EH (cell line): ENCODE results near the gene THSD4.

ENCODE experiments used
- DNase-seq: peaks from one replicate; pipeline ENCODE4 v3.0.0-alpha.2; 2015; ENCODE audit warnings: low read depth

THSD4 gene

DNA sequence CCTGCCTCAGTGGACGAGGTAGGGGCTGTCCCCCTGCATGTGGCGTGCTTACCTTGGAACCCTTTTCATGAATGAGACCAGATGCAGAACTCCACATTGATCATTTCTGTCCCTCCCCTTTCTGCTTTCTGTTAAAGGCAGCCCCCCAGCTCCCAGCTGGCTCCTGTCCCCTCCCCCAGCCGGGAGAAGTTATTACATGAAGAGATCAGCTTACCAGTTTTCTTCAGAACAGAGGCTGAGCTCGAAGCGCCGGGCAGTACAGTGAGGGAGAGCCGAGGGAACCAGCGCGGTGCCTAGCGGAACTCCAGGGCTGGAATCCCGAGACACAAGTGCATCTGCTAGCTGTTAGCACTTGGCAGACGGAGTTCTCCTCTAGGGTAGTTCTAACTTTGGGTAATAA lies 431.7 kb downstream of the THSD4 start:
- no peak for DNase-seq

DNA sequence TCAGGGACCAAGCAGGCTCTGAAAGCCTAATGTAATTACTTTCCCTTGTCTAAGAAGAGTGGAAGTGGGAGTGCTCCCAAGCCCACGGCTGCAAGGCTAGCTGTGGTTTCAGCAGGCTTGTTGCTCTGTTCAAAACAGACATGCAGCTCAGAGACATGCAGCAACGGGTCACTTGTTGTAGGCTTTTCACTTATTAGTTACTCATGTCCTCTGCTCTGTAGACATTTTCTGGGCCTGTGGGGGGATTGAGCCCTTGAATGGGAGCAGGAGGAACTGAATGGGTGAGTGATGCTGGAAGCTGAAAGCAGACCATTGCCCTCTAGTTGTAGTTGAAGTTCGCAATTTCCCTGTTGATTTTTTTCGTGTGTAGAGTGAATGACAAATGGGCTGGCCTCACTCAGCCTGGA lies 433.1 kb downstream of the THSD4 start:
- DNase-seq, result no peak

DNA sequence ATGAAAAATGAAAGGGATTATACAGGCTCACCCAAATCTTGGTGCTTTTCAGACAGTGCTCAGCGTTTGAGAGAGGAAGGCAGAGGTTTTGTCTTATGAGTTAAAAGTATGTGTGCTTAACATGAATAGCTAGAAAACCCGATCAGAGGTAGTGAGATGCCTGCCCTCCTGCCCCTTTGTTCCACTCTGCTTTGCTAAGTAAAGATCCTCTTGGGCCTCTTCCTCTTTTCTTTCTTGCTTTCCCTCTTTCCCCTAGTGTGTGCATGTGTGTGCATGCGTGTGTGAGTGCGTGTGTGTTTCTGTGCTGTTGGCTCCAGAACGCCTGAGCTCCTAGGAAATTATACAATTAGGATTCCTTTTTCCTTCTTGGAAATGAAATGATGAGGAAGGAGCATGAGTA lies 433.8 kb downstream of the THSD4 start:
- DNase-seq, result no peak

DNA sequence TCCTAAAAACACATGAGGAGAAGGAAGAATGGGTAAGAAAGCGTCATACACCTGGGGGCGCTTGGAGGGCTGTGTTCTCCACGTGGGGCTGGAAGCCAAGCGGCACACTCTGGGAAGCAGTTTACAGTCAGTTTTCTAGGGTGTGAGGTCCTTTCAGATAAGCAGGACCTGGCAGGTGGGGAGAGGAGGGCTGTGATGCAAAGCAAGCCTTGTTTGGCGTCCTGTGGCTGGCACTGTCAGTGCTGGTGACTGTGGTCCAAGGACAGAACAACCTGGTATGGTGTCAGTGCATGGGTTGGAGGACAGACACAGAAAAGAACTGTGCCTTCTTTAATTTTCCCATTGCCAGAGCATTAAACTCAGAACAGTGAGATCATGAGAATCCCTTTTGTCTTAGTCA lies 434.4 kb downstream of the THSD4 start:
- no peak for DNase-seq

DNA sequence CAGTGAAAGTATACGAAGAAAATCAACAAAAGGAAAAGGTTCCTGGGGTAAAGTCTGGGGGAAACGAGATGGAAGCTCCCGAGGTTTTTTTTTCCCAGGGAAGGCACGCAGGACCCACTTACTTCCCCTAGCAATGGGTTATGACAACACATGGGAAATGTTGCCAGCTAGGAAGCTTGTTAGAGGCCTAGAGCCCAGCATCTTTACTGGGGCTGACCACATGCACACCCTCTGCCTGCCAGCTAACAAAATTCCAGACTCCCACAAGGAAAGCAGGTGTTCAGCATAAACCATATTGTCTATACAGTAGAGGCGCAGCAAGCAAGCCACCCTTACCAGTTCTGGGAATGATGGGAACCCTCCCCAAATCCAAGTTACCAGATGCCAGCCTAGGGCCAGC lies 436.3 kb downstream of the THSD4 start:
- no peak for DNase-seq

DNA sequence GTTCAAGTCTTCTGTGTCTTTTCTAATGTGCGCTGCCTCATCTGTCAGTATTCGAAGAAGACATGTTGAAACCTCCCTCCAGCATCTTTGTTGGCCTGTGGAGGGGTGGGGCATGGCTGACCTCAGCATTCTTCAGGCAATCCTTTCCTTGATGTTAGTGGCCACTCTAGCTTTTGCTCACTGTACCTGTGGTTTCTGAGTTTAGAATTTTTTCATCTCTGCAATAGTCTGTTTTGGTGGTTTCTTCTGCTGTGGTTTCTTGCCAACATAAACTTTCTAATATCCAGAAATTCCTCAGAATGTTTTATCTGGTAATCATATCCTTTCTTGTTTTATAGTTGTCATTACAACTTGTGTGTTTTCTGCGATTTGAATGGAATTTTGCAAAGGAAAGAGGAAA lies 443.8 kb downstream of the THSD4 start:
- peak; percentile 82 for DNase-seq

DNA sequence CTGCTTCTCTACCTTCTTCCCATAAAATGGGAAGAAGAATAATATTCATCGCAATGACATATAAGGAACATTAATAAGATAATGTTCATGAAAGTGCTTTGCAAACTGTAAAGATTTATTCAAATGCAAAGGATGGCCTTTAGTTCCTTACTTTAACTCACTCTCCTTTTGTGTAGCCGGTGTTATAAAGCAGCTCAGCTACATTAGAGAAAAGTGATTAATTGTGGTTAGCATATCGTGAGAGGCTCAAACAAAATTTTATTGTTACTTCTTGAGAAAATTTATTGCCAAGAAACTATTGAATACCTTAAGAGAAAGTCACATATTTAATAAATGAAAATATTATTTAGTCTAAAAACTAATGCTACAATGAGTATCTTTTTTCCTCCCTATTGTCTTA lies 444.3 kb downstream of the THSD4 start:
- DNase-seq, result peak; percentile 37

DNA sequence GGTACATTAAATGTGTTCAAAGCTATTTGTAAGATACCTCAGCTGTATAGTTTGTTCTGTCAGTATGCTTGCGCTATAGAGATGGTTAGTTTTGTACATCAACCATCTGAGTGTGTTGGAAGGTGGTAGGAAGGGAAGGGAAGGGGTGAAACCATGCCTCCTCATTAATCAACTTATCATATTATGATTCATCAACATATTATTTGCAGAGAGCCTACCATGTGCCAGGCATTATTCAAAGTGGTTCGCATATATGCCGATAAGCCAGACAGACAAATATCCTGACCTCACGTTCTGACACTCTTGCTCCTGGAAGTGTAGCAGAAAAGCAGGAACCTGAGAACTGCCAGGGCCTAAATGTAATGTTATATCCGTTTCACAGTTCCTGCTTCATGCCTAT lies 447.0 kb downstream of the THSD4 start:
- peak; percentile 21 for DNase-seq

DNA sequence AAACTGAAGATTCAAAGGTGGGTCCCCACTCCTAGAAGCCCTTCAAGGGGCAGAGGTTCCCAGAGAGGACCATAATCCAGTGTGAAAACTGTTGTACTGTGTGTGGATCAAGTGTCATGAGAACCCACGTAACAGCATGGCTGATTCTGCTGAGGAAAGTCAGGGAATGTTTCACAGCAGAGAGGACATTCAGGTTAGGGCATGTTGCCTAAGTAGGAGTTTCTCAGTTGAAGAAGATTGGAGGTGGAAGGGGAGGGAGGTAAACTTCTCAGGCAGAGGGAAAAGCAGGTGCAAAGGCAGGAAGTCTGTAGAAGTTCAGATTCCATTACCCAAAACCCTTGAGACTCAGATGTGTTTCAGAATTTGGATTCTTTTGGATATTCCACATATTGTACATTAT lies 448.9 kb downstream of the THSD4 start:
- no peak for DNase-seq

DNA sequence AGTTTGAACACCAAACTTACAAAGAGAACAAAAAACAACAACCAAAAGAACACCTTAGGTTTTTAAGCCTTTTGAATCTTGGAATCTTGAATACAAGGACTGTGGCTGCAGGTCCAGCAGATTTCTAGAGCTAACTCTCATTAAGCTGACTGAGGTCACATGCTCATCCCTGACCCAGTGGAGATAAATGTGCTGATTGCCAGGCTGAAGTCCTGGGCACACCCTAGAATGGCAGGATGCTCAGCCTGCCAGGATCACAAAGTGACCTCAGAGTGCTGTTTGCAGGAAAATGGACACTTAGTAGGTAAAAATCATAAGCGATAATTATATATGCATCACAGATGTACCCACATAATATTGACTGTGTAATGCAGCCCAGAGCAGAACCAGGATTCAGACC lies 449.7 kb downstream of the THSD4 start:
- DNase-seq, result no peak

DNA sequence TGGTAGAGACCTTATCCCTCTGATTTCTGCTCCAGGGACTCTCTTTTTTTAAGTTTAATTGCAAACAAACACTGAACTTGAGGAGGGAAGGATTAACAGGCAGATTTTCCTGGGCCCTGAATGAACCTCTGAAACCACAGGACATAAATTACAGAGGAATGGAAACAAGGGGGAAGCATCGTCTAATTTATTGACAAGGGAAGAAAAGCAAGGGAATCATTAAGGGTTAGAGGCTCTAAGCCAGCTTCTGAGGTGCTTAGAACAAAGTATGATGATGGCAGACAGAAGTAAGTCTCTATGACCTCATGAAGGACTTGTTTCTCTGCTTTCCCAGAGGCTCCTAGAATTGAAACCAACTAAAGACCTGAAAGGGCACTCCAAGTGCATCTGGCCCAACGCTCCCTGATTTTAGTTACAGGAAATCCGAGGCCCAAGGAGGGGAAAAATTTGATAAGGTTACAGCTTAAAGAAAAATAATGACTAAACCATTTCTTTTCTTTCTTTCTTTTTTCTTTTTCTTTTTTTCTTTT lies 450.4 kb downstream of the THSD4 start:
- no peak for DNase-seq

DNA sequence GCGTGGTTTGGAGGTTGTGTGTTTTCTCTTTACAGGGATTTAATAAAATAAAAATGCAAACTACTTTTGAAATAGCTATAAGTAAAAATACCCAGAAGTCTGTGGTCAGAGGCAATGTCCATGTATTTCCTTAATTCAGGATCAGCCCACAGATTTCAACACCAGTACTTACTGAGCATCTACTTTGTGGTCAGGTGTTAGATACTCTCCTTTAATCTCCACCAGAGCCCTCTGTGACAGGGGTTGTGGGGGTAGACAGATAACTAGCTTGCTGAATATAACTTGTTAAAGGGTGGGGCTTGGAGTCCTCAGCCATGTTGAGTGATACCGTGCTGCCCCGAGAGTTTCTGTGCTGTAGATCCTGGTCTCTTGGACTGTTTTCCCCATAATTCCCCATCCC lies 451.0 kb downstream of the THSD4 start:
- no peak for DNase-seq

DNA sequence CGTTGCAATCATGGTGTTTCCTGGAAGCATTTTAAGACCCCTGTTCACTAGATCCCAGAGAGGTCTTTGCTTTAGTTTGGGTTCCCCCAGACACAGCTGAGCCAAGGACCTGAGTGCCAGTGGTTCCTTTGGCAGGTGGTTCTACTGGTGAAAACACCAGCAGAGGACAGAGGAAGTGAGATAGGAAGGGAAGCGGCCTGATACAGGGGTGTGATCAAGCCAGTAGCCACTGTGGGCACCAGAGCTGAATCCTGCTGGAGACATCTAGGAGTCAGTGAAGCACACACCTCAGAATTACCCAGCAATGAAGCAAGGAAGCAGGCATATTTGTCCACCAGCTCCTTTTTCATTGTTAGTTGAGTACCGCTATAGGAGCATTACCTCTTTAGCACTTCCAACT lies 451.9 kb downstream of the THSD4 start:
- DNase-seq, result no peak

DNA sequence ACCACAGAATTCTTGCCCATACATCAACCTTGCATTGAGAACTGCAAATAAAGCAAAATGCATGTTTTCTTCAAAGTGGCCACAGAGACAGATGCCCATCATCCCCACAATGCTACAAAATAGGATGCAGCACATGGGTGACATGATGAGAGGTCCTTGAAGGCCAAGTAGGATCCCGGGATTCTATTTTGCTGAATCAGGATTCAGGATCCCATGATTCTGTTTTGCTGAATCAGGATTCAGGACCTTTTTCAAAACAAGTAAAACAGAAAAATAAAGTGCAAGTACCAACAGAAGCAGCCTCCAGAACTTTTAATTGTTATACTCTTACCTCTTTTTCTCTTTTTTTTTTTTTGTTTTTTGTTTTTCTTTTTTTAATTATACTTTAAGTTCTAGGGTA lies 453.0 kb downstream of the THSD4 start:
- DNase-seq, result no peak

DNA sequence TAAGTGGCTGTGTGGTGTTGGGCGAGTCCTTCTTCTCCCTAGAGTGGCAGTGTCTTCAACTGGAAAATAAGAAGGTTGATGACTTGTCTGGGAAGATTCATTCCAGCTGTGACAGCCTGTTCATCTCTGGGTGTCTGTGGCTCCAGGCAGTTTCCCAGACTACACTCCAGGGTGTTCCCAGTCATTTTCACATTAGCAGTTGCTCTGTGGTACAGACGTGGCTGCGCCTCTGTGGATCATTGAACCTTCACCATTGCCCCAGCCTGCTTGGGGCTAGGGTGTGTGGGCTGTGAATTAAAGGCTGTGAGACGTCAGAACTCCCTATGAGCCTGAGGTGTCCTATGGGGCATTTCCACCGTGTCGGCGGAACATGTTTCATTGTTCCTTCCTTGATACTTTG lies 455.5 kb downstream of the THSD4 start:
- DNase-seq, result no peak

DNA sequence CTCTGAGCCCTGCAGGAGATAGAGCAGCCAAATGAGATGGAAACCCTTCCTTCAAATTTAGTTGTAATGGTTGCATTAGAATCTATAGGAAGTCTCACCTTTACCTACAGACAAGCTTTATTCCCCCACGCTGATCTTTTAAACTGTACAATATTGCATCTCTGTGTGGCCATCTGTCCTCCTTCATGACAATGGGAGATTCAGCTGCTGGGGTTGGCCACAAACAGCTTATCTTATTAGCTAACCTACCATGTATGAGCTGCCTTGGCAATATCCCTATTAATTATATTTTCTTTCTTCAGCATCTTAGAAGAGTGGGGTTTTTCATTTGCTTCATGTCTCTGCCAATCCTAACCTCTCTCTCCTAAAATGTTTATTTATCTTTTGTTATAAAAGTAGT lies 456.4 kb downstream of the THSD4 start:
- DNase-seq, result no peak

DNA sequence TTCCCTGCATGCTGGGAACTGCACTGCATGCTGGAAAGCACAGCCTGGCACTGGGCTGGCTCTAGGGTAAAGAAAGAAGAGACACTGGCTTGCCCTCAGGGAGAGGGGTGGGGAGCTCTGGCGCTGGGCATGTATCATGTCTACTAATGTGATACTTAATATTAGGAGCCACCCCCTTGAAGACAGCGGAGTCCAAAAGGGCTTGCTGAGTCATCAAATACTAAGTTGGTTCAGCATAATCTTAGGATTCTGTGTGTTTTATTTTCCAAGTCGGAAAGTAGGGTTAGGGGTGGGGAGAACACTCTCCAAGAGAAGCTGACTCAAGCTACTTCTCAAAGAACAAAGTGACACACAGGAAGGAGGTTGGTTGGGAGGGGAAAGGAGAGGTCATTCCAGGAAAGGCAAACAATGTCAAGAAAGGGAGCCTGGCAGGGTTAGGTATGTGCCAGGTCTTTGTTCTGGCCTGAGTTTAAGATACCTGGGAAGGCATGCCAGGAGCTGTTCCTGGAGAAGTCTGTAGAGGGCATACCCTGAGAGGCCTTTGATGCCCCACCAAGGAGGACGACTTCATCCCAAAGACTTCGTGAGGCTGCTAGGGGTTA lies 457.3 kb downstream of the THSD4 start:
- no peak for DNase-seq

DNA sequence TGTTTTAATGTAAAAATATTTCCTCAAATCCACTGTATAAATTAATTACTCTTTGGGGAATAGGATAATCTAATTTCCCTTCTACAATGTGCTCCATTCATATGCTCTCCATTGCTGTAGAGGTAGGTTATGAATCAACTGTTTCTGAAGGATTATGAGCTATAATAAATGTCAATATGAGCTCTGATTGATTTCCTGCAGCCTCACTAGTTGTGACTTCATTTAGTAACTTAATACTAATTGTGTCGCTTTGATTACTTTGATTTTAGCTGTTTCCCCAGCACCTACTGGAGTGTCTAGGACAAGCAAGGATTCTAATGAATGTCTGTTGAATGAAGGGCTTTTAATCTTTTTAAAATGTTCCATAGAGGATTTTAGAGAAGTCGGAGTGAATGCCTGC lies 458.3 kb downstream of the THSD4 start:
- no peak for DNase-seq

DNA sequence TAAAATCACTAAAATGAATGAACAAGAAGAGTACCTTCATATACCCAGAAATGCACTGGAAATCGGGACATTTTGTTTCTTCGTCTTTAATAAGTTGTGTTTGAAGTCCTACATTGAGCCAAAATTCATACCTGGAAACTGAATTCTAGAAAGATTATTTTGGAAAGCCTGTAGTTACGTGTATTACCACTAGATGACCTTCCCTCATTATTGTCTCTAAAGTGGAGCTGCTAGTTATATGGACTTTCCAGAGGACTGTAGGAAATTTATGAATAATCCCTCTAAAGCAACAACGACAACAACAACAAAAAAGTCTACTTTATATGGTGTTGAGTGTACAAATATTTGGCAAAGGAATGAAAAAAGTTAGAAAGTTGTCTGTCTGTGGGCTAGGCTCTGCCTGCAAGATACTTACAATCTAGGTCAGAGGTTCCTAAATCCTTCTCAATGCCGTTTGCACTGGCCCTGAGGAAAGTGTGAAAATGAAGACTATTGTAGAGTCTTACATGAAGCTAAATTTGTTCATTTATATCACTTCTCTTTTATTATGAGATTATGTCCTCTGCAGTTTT lies 460.3 kb downstream of the THSD4 start:
- peak; percentile 37 for DNase-seq

DNA sequence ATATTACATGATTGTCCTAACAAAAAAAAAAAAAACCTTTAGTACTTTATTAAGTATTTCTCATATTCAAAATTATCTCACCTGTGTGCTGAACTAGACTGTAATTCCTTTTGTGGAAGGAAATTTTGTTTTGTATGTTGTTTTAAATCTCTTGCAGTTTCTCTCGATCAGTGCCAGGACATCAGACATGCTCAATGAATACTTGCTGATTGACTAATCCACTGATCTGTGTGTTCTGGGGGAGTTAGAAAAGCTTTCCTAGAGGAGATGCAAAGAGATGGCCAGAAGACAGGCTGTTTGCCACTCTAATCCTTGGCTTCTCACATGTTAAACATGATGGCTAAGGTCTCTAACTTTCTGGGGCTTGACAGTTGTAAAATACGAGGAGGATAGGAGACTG lies 461.8 kb downstream of the THSD4 start:
- no peak for DNase-seq

DNA sequence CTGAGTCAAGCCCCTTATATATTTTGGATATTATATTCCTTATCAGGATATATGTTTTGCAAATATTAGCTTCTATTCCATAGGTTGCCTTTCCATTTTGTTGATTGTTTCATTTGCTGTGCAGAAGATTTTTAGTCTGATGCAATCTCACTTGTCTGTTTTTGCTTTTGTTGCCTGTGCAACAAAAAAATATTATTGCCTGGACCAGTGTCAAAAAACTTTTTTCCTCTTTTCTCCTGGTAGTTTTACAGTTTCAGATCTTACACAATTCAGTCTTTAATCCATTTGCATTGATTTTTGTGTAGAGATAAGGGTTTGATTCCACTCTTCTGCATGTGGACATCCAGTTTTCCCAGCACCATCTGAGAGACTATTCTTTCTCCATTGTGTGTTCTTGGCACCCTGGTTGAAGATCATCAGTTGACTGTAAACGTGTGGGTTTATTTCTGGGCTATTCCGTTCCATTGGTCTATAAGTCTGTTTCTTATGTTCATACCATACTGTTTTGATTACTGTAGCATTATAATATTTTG lies 466.2 kb downstream of the THSD4 start:
- no peak for DNase-seq

DNA sequence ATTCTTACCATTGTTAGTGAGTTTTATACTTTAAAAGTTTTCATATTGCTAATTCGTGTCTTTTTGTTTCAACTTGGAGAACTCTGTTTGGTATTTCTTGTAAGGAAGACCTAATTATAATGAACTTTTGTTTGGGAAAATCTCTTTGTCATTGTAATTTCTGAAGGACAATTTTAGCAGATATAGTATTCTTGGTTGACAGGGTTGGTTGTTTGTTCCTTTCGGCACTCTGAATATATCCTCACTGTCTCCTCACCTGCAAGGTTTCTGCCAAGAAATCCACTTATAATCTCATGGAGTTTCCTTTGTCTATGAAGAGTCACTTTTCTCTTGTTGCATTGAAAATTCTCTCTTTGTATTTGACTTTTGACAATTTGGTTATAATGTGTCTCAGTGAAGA lies 469.9 kb downstream of the THSD4 start:
- no peak for DNase-seq

DNA sequence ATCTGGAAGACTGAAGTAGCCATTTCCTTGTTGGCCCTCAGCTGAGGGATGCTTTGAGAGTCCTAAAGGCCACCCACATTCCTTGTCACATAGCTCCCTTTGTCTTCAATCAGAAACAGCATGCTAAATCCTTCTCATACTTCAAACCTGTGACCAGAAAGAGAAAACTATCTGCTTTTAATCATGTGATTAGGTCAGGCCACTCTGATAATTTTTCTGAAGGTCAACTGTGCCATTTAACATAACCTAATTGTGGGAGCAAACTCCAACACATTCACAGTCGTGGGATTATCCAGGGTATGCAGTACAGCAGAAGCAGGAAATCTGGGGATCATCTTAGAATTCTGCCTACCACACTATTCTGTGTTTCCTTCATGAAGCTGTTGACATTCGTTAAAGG lies 471.2 kb downstream of the THSD4 start:
- DNase-seq, result no peak

DNA sequence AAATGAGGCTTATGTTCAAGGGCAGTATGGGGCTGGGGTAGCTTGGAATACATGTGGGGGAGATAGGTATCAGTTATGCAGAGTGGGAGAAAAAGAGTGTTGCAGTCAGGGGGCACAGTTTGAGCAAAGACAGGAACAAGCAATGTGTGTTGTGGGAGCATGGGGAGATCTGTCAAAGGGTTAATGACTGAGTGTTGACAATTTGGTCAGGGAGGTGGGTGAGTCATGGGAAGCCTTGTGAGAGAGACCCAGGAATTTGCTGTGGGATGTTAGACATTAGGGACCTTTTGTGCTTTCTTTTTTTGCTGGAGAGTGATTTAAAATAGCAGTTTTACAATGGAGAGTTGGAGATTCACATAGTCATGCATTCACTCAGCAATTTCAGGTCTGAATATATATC lies 473.5 kb downstream of the THSD4 start:
- DNase-seq, result peak; percentile 89
